Lower leg skin (tissue), 3 donors: ENCODE measurements around the gene PEAR1.

ENCODE experiments used
- POLR2A ChIP-seq, 2 donors: fragments of 450-650 bp; IDR thresholded peaks; one replicate each; pipeline ENCODE4 v1.6.1; 2016 to 2017; ENCODE audit warnings: antibody characterized with exemption in 2 of 2, mild to moderate bottlenecking in 1 of 2, moderate library complexity in 1 of 2
- TF ChIP-seq, protein P1 (sequence below), 3 donors: fragments of 450-650 bp; IDR thresholded peaks; one replicate each; pipeline ENCODE4 v1.5.1; 2016; ENCODE audit warnings: antibody characterized with exemption in 3 of 3, mild to moderate bottlenecking in 3 of 3, moderate library complexity in 2 of 3

DNA sequence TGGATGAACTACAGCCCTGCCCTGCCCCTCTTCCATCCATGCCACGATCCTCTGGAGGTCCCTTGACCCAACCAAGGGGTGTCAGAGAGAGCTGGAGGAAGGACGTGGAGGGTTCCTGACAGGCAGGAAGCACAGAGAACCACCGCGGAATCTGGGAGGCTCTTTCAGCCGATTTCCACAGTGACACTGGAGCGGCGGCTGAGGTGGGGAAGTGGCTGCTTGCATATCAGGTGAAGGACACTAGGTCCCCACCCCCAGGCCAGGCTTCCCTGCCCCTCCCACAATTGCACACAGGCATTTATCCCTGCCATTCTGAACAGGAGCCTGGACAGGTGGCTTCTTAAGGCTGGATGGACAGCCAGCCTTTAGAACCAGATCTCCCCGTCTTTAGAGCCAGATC, 44.4 kb downstream of the PEAR1 start:
- TF ChIP-seq, protein P1, sequence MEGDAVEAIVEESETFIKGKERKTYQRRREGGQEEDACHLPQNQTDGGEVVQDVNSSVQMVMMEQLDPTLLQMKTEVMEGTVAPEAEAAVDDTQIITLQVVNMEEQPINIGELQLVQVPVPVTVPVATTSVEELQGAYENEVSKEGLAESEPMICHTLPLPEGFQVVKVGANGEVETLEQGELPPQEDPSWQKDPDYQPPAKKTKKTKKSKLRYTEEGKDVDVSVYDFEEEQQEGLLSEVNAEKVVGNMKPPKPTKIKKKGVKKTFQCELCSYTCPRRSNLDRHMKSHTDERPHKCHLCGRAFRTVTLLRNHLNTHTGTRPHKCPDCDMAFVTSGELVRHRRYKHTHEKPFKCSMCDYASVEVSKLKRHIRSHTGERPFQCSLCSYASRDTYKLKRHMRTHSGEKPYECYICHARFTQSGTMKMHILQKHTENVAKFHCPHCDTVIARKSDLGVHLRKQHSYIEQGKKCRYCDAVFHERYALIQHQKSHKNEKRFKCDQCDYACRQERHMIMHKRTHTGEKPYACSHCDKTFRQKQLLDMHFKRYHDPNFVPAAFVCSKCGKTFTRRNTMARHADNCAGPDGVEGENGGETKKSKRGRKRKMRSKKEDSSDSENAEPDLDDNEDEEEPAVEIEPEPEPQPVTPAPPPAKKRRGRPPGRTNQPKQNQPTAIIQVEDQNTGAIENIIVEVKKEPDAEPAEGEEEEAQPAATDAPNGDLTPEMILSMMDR (IDR thresholded peaks at IDR 0.05), result no peak
- no peak for TF ChIP-seq POLR2A (IDR thresholded peaks at IDR 0.05)
